ENCODE data around the gene SAXO1.

The SAXO1 gene, protein sequence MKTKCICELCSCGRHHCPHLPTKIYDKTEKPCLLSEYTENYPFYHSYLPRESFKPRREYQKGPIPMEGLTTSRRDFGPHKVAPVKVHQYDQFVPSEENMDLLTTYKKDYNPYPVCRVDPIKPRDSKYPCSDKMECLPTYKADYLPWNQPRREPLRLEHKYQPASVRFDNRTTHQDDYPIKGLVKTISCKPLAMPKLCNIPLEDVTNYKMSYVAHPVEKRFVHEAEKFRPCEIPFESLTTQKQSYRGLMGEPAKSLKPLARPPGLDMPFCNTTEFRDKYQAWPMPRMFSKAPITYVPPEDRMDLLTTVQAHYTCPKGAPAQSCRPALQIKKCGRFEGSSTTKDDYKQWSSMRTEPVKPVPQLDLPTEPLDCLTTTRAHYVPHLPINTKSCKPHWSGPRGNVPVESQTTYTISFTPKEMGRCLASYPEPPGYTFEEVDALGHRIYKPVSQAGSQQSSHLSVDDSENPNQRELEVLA

GRCh38 chr9:19033015-19033414, at the start of gene SAXO1:
Gene SAXO1 (minus strand): TSS chr9:19033209. CDS start chr9:19032908, 301 bp downstream.
- Mint-ChIP-seq H3K36me3 (ENCODE audit: low read depth) (no peaks in the 10 kb centered on the region), H3K4me1 (ENCODE audit: low read depth) (peaks cover 1% of the 10 kb centered on the region), H3K27me3 (peaks cover 2% of the 10 kb centered on the region), H3K9me3 (no peaks in the 10 kb centered on the region), H3K27ac (no peak within 1 kb of the TSS), H3K4me3 (no peak within 1 kb of the TSS)
- DNase-seq: no peak

- no peak overlapping the region for H3K4me3 Mint-ChIP-seq
- peaks cover 3% of the 10 kb centered on the region for H3K4me1 Mint-ChIP-seq (ENCODE audit: low read depth)
- H3K27me3 Mint-ChIP-seq: no peaks in the 10 kb centered on the region
- no peak overlapping the region for H3K27ac Mint-ChIP-seq
- peaks cover 85% of the 10 kb centered on the region for H3K36me3 Mint-ChIP-seq (ENCODE audit: low read depth)
- H3K9me3 Mint-ChIP-seq: no peaks in the 10 kb centered on the region
- no peak for DNase-seq
Observed at GRCh38 chr9:19074836-19075235, 41.8 kb upstream of the SAXO1 start.

DNA sequence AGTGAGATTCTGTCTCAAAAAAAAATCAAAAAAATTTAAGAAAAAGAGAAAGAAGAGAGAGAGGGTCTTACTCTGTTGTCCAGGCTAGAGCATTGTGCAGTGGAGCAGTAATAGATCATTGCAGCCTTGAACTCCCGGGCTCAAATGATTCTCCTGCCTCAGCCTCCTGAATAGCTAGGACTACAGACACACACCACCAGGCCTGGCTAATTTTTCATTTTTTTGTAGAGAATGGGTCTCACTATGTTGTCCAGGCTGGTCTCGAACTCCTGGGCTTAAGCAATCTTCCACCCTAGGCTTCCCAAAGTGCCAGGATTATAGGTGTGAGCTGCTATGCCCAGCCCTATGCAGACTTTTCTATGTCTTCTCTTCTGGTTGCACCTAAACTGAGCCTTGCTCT, 41.2 kb upstream of the SAXO1 start:
- peaks cover 83% of the 10 kb centered on the region for H3K36me3 Mint-ChIP-seq (ENCODE audit: low read depth)
- no peaks in the 10 kb centered on the region for H3K27me3 Mint-ChIP-seq
- DNase-seq: no peak
- H3K27ac Mint-ChIP-seq: no peak overlapping the region
- H3K9me3 Mint-ChIP-seq: no peaks in the 10 kb centered on the region
- H3K4me3 Mint-ChIP-seq: no peak overlapping the region
- H3K4me1 Mint-ChIP-seq (ENCODE audit: low read depth): peaks cover 3% of the 10 kb centered on the region

DNA sequence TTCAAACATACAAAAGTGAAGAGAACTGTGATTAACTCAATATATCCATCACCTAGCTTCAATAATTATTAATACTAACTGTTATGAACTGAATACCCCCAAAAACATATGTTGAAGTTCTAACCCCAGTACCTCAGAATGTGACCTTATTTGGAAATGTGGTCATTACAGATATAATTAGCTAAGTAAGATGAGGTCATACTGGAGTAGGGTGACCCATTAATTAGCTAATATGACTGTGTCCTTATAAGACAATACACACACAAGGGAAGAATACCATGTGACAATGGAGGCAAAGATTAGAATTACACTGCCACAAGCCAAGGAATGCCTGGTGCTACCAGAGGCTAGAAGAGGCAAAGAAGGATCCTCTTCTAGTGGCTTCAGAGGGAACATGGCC, 24.0 kb upstream of the SAXO1 start:
- Mint-ChIP-seq H3K4me3 (no peak overlapping the region), H3K27ac (peak overlapping the region; percentile 41), H3K9me3 (no peaks in the 10 kb centered on the region), H3K27me3 (no peaks in the 10 kb centered on the region), H3K36me3 (ENCODE audit: low read depth) (peaks cover 91% of the 10 kb centered on the region), H3K4me1 (ENCODE audit: low read depth) (peaks cover 11% of the 10 kb centered on the region)
- DNase-seq: no peak

GRCh38 chr9:19050637-19051591, 17.9 kb upstream of the SAXO1 start:
- peaks cover 60% of the 10 kb centered on the region for H3K36me3 Mint-ChIP-seq (ENCODE audit: low read depth)
- peak overlapping the region; percentile 97 for H3K27ac Mint-ChIP-seq
- H3K9me3 Mint-ChIP-seq: no peaks in the 10 kb centered on the region
- no peak for DNase-seq
- peak overlapping the region; percentile 93 for H3K4me3 Mint-ChIP-seq
- no peaks in the 10 kb centered on the region for H3K27me3 Mint-ChIP-seq
- H3K4me1 Mint-ChIP-seq (ENCODE audit: low read depth): peaks cover 44% of the 10 kb centered on the region

- DNase-seq: no peak
- Mint-ChIP-seq H3K27ac (peak overlapping the region; percentile 97), H3K36me3 (ENCODE audit: low read depth) (peaks cover 54% of the 10 kb centered on the region), H3K4me1 (ENCODE audit: low read depth) (peaks cover 44% of the 10 kb centered on the region), H3K9me3 (no peaks in the 10 kb centered on the region), H3K27me3 (no peaks in the 10 kb centered on the region), H3K4me3 (peak overlapping the region; percentile 93)
Observed at GRCh38 chr9:19049917-19050636, 17.1 kb upstream of the SAXO1 start.

DNA sequence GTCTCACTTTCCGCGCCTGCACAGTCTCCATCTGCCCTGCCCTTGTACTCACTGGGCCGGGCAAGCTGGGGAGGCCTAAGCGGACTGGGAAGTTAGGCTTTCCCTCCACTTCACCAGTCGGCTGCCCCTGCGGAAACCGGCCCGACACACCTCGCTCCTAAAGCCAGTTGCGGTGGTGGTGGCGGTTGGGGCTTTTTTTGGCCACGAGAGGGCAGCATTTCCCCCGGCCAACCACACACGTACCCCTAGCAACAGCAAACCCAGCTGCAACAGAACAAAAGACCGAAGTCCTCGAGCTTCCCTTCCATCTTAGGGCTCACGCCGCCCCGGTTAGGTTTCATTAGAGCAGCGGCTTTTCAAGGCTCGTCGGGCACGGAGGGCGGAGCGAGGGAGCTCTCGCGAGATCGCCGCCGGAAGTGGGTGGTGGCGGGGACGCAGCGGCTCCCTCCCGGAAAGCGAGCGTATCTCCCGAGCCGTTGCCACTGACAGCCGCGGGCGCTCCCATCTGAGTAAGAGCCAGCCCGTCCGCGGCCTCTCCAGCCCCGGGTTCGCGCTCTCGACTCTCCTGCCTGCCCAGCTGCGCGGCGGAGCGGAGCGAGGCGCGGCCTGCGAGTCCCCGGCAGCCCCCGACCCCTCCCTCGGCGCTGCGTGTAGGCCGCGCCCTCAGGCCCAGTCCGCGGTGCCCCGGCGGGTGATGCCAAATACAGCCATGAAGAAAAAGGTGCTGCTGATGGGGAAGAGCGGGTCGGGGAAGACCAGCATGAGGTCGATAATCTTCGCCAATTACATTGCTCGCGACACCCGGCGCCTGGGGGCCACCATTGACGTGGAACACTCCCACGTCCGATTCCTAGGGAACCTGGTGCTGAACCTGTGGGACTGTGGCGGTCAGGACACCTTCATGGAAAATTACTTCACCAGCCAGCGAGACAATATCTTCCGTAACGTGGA, 16.2 kb upstream of the SAXO1 start, which contains the start of gene RRAGA:
TSS of gene RRAGA (plus strand) at position 462 of the 951 bp plus-strand sequence. CDS start at position 695, 233 bp downstream.
- peak within 1 kb of the TSS; percentile 93 for H3K4me3 Mint-ChIP-seq
- no peaks in the 10 kb centered on the region for H3K27me3 Mint-ChIP-seq
- DNase-seq: peak; percentile 96
- H3K36me3 Mint-ChIP-seq (ENCODE audit: low read depth): peaks cover 49% of the 10 kb centered on the region
- peak within 1 kb of the TSS; percentile 97 for H3K27ac Mint-ChIP-seq
- H3K4me1 Mint-ChIP-seq (ENCODE audit: low read depth): peaks cover 44% of the 10 kb centered on the region
- H3K9me3 Mint-ChIP-seq: no peaks in the 10 kb centered on the region

- no peaks in the 10 kb centered on the region for H3K36me3 Mint-ChIP-seq (ENCODE audit: low read depth)
- no peaks in the 10 kb centered on the region for H3K4me1 Mint-ChIP-seq (ENCODE audit: low read depth)
- no peaks in the 10 kb centered on the region for H3K9me3 Mint-ChIP-seq
- no peak for DNase-seq
- H3K27ac Mint-ChIP-seq: no peak overlapping the region
- no peaks in the 10 kb centered on the region for H3K27me3 Mint-ChIP-seq
- H3K4me3 Mint-ChIP-seq: no peak overlapping the region
Observed at GRCh38 chr9:19036611-19037010, 3.6 kb upstream of the SAXO1 start.

DNA sequence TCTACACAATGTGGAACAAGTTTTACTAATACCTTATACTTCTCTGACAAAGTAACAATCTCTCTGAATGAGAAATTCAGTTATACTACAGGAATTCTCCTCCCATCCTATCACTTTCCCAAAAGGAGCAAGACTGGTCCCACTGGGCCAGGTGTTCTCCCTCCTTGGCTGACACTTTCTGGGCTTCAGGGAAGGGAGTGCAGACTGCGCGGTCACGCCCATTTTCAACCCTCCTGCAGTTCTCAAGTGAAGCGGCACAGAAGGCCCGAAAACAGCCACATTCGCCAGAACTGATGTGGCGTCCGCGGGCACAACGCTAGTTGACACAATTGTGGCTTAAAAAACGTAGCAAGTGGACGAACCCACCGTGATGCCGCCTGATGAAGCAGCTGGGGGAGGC, 603 bp downstream of the SAXO1 start:
- Mint-ChIP-seq H3K27ac (no peak overlapping the region), H3K27me3 (peaks cover 2% of the 10 kb centered on the region), H3K4me1 (ENCODE audit: low read depth) (peaks cover 1% of the 10 kb centered on the region), H3K9me3 (no peaks in the 10 kb centered on the region), H3K36me3 (ENCODE audit: low read depth) (no peaks in the 10 kb centered on the region), H3K4me3 (no peak overlapping the region)
- no peak for DNase-seq

DNA sequence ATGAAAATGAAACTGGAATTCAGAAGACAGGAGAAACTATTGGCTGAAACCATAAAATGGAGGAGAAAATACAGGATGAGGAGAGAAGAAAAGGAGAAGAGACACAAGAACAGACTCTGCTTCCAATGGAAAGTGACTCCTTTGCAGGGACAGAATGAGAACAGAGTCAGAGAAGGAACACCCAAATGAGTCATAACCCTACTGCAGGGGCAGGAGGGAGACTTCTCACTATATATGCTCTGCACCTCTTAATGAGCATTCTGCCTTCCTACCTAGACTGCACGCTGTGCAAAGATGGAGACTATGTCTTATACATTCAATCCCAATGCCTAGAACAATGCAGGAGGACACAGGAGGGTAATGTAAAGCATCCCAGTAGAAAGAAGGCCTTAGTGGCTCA, 2.1 kb downstream of the SAXO1 start:
- Mint-ChIP-seq H3K27me3 (peaks cover 2% of the 10 kb centered on the region), H3K9me3 (no peaks in the 10 kb centered on the region), H3K27ac (no peak overlapping the region), H3K4me3 (no peak overlapping the region), H3K36me3 (ENCODE audit: low read depth) (no peaks in the 10 kb centered on the region), H3K4me1 (ENCODE audit: low read depth) (peaks cover 8% of the 10 kb centered on the region)
- no peak for DNase-seq

DNA sequence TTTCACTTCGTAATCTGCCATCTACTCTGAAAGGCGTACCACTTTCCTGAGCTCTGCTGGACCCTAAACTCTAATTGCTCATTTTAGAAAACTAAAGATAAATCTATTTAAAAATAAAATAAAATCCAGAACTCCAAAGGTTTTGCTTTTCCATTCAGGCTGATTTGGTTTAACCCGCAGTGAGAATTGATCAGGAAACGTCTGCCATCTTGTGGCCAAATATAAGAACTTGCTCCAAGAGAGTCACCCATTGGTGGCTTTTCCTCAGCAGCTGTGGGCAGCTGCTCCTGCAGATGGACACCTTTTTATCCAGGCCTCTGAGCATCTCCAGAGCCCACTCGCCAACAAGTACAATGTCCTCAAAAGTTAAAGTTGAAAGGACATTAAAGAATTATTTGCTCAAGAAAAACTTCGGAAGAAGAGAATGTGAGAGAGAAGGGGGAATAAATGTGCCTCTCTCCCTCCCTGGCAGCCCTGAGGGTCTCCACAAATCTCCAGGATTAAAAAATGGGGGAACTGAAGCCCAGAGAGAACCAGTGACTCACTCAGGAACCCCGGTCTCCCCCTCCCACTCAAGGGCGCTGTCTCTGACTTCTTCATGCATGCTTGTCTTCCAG, 4.1 kb downstream of the SAXO1 start:
- peak; percentile 38 for DNase-seq
- H3K9me3 Mint-ChIP-seq: no peaks in the 10 kb centered on the region
- peaks cover 7% of the 10 kb centered on the region for H3K27me3 Mint-ChIP-seq
- H3K27ac Mint-ChIP-seq: no peak overlapping the region
- H3K36me3 Mint-ChIP-seq (ENCODE audit: low read depth): no peaks in the 10 kb centered on the region
- no peak overlapping the region for H3K4me3 Mint-ChIP-seq
- H3K4me1 Mint-ChIP-seq (ENCODE audit: low read depth): peaks cover 8% of the 10 kb centered on the region

DNA sequence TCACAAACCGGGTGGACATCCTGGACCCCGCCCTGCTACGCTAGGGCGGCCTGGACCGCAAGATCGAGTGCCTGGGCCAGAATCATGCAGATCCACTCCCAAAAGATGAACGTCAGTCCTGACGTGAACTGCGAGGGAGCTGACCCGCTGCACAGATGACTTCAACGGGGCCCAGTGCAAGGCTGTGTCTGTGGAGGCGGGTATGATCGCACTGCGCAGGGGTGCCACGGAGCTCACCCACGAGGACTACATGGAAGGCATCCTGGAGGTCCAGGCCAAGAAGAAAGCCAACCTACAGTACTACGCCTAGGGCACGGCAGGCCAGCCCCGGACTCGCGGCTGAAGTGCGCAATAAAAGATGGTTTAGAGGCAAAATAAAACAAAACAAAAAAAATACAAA, 5.2 kb downstream of the SAXO1 start:
- DNase-seq: no peak
- no peaks in the 10 kb centered on the region for H3K36me3 Mint-ChIP-seq (ENCODE audit: low read depth)
- H3K27me3 Mint-ChIP-seq: peaks cover 12% of the 10 kb centered on the region
- no peaks in the 10 kb centered on the region for H3K9me3 Mint-ChIP-seq
- H3K27ac Mint-ChIP-seq: no peak overlapping the region
- H3K4me1 Mint-ChIP-seq (ENCODE audit: low read depth): peaks cover 8% of the 10 kb centered on the region
- H3K4me3 Mint-ChIP-seq: no peak overlapping the region

- Mint-ChIP-seq H3K27ac (no peak overlapping the region), H3K4me1 (ENCODE audit: low read depth) (peaks cover 11% of the 10 kb centered on the region), H3K9me3 (no peaks in the 10 kb centered on the region), H3K4me3 (no peak overlapping the region), H3K36me3 (ENCODE audit: low read depth) (no peaks in the 10 kb centered on the region), H3K27me3 (peaks cover 12% of the 10 kb centered on the region)
- no peak for DNase-seq
Observed at GRCh38 chr9:19026375-19026774, 6.6 kb downstream of the SAXO1 start.
